ENCODE results near the gene DAB2IP.

DNA sequence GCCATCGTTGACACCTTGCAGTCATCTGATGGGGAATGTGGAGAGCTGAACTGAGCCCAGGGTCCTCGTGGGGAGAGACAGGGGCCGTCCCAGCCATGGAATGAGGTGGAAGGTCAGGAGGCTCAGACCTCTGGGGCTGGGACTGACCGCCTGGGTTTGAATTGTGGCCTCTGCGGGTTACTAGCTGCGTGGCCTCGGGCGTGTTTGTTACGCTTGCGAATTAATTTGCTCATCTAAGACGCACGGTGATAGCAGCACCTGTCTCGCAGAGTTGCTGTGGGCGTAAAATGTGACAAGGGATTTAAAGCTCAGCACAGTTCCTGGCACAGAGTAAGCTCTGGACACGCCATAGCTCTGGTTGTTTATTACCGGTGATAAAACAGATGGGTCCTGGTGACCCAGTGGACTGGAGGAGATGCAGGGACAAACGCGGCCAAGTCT, 19.4 kb upstream of the DAB2IP start:
- TF ChIP-seq, protein P1, sequence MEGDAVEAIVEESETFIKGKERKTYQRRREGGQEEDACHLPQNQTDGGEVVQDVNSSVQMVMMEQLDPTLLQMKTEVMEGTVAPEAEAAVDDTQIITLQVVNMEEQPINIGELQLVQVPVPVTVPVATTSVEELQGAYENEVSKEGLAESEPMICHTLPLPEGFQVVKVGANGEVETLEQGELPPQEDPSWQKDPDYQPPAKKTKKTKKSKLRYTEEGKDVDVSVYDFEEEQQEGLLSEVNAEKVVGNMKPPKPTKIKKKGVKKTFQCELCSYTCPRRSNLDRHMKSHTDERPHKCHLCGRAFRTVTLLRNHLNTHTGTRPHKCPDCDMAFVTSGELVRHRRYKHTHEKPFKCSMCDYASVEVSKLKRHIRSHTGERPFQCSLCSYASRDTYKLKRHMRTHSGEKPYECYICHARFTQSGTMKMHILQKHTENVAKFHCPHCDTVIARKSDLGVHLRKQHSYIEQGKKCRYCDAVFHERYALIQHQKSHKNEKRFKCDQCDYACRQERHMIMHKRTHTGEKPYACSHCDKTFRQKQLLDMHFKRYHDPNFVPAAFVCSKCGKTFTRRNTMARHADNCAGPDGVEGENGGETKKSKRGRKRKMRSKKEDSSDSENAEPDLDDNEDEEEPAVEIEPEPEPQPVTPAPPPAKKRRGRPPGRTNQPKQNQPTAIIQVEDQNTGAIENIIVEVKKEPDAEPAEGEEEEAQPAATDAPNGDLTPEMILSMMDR (tag by site-specific recombination; IDR thresholded peaks at IDR 0.05): no peak
- TF ChIP-seq ZNF530 (tag by site-specific recombination; IDR thresholded peaks at IDR 0.05; ENCODE audit: low read depth) (no peak), ZBTB8A (tag by site-specific recombination; IDR thresholded peaks at IDR 0.05) (no peak), ZNF747 (tag by site-specific recombination; IDR thresholded peaks at IDR 0.05) (no peak), ZNF24 (tag by site-specific recombination; IDR thresholded peaks at IDR 0.05) (no peak), GLIS2 (tag by site-specific recombination; IDR thresholded peaks at IDR 0.05) (no peak), ZNF274 (IDR thresholded peaks at IDR 0.05; ENCODE audit: low read length) (no peak), ZNF274 (tag by site-specific recombination; IDR thresholded peaks at IDR 0.05; ENCODE audit: borderline replicate concordance) (no peak), ZNF707 (tag by site-specific recombination; IDR thresholded peaks at IDR 0.05) (no peak), SCRT1 (tag by site-specific recombination; IDR thresholded peaks at IDR 0.05; ENCODE audit: borderline replicate concordance) (no peak)
- TF ChIP-seq, protein P2, sequence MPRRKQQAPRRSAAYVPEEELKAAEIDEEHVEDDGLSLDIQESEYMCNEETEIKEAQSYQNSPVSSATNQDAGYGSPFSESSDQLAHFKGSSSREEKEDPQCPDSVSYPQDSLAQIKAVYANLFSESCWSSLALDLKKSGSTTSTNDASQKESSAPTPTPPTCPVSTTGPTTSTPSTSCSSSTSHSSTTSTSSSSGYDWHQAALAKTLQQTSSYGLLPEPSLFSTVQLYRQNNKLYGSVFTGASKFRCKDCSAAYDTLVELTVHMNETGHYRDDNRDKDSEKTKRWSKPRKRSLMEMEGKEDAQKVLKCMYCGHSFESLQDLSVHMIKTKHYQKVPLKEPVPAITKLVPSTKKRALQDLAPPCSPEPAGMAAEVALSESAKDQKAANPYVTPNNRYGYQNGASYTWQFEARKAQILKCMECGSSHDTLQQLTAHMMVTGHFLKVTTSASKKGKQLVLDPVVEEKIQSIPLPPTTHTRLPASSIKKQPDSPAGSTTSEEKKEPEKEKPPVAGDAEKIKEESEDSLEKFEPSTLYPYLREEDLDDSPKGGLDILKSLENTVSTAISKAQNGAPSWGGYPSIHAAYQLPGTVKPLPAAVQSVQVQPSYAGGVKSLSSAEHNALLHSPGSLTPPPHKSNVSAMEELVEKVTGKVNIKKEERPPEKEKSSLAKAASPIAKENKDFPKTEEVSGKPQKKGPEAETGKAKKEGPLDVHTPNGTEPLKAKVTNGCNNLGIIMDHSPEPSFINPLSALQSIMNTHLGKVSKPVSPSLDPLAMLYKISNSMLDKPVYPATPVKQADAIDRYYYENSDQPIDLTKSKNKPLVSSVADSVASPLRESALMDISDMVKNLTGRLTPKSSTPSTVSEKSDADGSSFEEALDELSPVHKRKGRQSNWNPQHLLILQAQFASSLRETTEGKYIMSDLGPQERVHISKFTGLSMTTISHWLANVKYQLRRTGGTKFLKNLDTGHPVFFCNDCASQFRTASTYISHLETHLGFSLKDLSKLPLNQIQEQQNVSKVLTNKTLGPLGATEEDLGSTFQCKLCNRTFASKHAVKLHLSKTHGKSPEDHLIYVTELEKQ (tag by site-specific recombination; IDR thresholded peaks at IDR 0.05; ENCODE audit: borderline replicate concordance): no peak
- TF ChIP-seq, protein P3, sequence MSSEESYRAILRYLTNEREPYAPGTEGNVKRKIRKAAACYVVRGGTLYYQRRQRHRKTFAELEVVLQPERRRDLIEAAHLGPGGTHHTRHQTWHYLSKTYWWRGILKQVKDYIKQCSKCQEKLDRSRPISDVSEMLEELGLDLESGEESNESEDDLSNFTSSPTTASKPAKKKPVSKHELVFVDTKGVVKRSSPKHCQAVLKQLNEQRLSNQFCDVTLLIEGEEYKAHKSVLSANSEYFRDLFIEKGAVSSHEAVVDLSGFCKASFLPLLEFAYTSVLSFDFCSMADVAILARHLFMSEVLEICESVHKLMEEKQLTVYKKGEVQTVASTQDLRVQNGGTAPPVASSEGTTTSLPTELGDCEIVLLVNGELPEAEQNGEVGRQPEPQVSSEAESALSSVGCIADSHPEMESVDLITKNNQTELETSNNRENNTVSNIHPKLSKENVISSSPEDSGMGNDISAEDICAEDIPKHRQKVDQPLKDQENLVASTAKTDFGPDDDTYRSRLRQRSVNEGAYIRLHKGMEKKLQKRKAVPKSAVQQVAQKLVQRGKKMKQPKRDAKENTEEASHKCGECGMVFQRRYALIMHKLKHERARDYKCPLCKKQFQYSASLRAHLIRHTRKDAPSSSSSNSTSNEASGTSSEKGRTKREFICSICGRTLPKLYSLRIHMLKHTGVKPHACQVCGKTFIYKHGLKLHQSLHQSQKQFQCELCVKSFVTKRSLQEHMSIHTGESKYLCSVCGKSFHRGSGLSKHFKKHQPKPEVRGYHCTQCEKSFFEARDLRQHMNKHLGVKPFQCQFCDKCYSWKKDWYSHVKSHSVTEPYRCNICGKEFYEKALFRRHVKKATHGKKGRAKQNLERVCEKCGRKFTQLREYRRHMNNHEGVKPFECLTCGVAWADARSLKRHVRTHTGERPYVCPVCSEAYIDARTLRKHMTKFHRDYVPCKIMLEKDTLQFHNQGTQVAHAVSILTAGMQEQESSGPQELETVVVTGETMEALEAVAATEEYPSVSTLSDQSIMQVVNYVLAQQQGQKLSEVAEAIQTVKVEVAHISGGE (tag by site-specific recombination; conservative IDR thresholded peaks at IDR 0.05; ENCODE audit: low read depth): no peak
- TF ChIP-seq, protein P4, sequence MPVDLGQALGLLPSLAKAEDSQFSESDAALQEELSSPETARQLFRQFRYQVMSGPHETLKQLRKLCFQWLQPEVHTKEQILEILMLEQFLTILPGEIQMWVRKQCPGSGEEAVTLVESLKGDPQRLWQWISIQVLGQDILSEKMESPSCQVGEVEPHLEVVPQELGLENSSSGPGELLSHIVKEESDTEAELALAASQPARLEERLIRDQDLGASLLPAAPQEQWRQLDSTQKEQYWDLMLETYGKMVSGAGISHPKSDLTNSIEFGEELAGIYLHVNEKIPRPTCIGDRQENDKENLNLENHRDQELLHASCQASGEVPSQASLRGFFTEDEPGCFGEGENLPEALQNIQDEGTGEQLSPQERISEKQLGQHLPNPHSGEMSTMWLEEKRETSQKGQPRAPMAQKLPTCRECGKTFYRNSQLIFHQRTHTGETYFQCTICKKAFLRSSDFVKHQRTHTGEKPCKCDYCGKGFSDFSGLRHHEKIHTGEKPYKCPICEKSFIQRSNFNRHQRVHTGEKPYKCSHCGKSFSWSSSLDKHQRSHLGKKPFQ (tag by site-specific recombination; IDR thresholded peaks at IDR 0.05): no peak
- TF ChIP-seq, protein P5, sequence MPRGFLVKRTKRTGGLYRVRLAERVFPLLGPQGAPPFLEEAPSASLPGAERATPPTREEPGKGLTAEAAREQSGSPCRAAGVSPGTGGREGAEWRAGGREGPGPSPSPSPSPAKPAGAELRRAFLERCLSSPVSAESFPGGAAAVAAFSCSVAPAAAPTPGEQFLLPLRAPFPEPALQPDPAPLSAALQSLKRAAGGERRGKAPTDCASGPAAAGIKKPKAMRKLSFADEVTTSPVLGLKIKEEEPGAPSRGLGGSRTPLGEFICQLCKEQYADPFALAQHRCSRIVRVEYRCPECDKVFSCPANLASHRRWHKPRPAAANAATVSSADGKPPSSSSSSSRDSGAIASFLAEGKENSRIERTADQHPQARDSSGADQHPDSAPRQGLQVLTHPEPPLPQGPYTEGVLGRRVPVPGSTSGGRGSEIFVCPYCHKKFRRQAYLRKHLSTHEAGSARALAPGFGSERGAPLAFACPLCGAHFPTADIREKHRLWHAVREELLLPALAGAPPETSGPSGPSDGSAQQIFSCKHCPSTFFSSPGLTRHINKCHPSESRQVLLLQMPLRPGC (tag by site-specific recombination; IDR thresholded peaks at IDR 0.05): no peak
